ENCODE results near the gene CIRBP. TPM values are rescaled to one million over a fixed set of nuclear protein-coding genes. Genes with fewer than 3 reads are reported as not detected.

The CIRBP gene
- total and polyA plus RNA-seq, 9 of the 15 experiments (the other 6 are each of a cell fraction or from before 2014, with no cell fraction given): 20.5 to 327 (median 176) TPM

DNA sequence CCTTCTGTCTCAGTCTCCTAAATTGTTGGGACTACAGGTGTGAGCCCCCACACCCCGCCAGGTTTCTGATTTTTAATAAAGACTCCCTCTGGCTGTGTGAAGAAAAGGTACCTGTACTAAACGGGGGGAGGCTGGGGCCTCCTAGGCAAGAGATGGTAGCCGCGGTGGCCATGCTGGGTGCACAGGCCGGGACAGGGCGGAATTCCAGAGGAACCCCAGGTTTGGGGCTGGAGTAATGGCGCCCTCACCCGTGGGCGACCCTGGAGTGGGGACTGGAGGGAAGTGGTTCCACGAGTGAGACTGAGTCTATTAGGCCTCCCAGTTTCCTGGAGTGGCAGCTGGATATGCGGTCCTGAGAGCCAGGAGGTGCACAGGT, 29.7 kb upstream of the CIRBP start:
- in situ Hi-C loops (cut with MboI) (loop anchor here (25.0 kb wide), 1 partner anchor 477 kb away; the partner anchor contains the start of gene MISP), intact Hi-C loops (cut with micrococcal nuclease) (no loop called here)
- Histone ChIP-seq H3K9me1 (ENCODE audit: control insufficient read depth, insufficient read depth, low read length) (peaks cover 4% of the 10 kb centered on the region), H3K4me3 (peak overlapping the region; percentile 54; the same call in 1 of the 2 replicates), H3K79me2 (ENCODE audit: control insufficient read depth, insufficient read depth, low read length) (peaks cover 36% of the 10 kb centered on the region), H3K4me1 (replicated peaks in 1 of 2; ENCODE audit: control insufficient read depth in 2 of 2, insufficient read depth in 2 of 2, low read length in 2 of 2) (peaks cover 30 to 98% of the 10 kb centered on the region in 2 experiments), H3K4me2 (ENCODE audit: insufficient read depth, low read length) (peak overlapping the region; percentile 94), H4K20me1 (replicated peaks; ENCODE audit: control insufficient read depth, insufficient read depth, low read length) (no peaks in the 10 kb centered on the region), H3K9ac (ENCODE audit: insufficient read depth in 1 of 2, low read depth in 2 of 2, low read length in 2 of 2) (peak overlapping the region; percentile 86 to 99), H3K9me3 (replicated peaks; ENCODE audit: control insufficient read depth, insufficient read depth, low read depth, low read length) (no peaks in the 10 kb centered on the region), H2AFZ (ENCODE audit: low read depth, low read length) (peak overlapping the region; percentile 96), H3K27me3 (ENCODE audit: control insufficient read depth in 2 of 2, insufficient read depth in 2 of 2, low read length in 2 of 2) (no peaks in the 10 kb centered on the region), H3K27ac (ENCODE audit: extremely low read depth, low read depth, low read length) (peak overlapping the region; percentile 92), H3K36me3 (ENCODE audit: control insufficient read depth, insufficient read depth, low read length) (peaks cover 32% of the 10 kb centered on the region; the same call in 2 of the 3 replicates)
- CTCF ChIA-PET (ENCODE audit: low intra/inter-chr PET ratio): interaction anchor here (1.0 to 4.8 kb wide), 3 partner anchors 19 to 318 kb away, joined by 3 to 29 read pairs (median 21); no protein-coding TSS in a partner anchor
- DNase-seq (ENCODE audit: extremely low read depth in 1 of 4, low spot score in 3 of 4): no peak
- 65% methylated on average over 11 of the region's 11 CpGs for WGBS (ENCODE audit: insufficient coverage, low coverage, missing lambda C conversion rate)
- BruUV-seq (replicated peaks): no TSS peak
- TF ChIP-seq DPF2 (IDR thresholded peaks at IDR 0.05) (0 out of 2 replicates have a peak, but pooled peaks have one; percentile 22), FOXA3 (CRISPR knock-in tag; conservative IDR thresholded peaks at IDR 0.05 in 1 of 2, IDR thresholded peaks at IDR 0.05 in 1 of 2) (no peak), HNRNPK (IDR thresholded peaks at IDR 0.05; ENCODE audit: low read depth, low read length, poor library complexity, severe bottlenecking) (no peak), SPI1 (IDR thresholded peaks at IDR 0.05; ENCODE audit: borderline replicate concordance, low read depth, low read length) (0 out of 2 replicates have a peak, but pooled peaks have one; percentile 19), ERF (CRISPR knock-in tag; IDR thresholded peaks at IDR 0.05) (no peak), ZNF140 (CRISPR knock-in tag; IDR thresholded peaks at IDR 0.05) (no peak), ZNF699 (CRISPR knock-in tag; IDR thresholded peaks at IDR 0.05; ENCODE audit: insufficient replicate concordance) (no peak)
- TF ChIP-seq, protein P1, sequence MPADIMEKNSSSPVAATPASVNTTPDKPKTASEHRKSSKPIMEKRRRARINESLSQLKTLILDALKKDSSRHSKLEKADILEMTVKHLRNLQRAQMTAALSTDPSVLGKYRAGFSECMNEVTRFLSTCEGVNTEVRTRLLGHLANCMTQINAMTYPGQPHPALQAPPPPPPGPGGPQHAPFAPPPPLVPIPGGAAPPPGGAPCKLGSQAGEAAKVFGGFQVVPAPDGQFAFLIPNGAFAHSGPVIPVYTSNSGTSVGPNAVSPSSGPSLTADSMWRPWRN (IDR thresholded peaks at IDR 0.05; ENCODE audit: low read depth): no peak
- TF ChIP-seq, protein P2, sequence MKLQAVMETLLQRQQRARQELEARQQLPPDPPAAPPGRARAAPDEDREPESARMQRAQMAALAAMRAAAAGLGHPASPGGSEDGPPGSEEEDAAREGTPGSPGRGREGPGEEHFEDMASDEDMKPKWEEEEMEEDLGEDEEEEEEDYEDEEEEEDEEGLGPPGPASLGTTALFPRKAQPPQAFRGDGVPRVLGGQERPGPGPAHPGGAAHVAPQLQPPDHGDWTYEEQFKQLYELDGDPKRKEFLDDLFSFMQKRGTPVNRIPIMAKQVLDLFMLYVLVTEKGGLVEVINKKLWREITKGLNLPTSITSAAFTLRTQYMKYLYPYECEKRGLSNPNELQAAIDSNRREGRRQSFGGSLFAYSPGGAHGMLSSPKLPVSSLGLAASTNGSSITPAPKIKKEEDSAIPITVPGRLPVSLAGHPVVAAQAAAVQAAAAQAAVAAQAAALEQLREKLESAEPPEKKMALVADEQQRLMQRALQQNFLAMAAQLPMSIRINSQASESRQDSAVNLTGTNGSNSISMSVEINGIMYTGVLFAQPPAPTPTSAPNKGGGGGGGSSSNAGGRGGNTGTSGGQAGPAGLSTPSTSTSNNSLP (IDR thresholded peaks at IDR 0.05; ENCODE audit: borderline replicate concordance, low read depth, low read length): no peak
- TF ChIP-seq, protein P3, sequence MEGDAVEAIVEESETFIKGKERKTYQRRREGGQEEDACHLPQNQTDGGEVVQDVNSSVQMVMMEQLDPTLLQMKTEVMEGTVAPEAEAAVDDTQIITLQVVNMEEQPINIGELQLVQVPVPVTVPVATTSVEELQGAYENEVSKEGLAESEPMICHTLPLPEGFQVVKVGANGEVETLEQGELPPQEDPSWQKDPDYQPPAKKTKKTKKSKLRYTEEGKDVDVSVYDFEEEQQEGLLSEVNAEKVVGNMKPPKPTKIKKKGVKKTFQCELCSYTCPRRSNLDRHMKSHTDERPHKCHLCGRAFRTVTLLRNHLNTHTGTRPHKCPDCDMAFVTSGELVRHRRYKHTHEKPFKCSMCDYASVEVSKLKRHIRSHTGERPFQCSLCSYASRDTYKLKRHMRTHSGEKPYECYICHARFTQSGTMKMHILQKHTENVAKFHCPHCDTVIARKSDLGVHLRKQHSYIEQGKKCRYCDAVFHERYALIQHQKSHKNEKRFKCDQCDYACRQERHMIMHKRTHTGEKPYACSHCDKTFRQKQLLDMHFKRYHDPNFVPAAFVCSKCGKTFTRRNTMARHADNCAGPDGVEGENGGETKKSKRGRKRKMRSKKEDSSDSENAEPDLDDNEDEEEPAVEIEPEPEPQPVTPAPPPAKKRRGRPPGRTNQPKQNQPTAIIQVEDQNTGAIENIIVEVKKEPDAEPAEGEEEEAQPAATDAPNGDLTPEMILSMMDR (IDR thresholded peaks at IDR 0.05 in 2 of 3, conservative IDR thresholded peaks at IDR 0.05 in 1 of 3; ENCODE audit: insufficient read depth in 2 of 3, low read depth in 1 of 3, low read length in 3 of 3): 0 out of 6 replicates have a peak, but pooled peaks of 1 of the 3 experiments have one; percentile 1
- no peak for ATAC-seq
- no peak for FAIRE-seq
- POLR2A ChIA-PET: interaction anchor here (0.6 to 0.7 kb wide), 2 partner anchors 135 to 144 kb away, joined by 3 read pairs; partner anchors contain the start of gene POLR2E

All from K562 (cell line).